GM18511 (cell line): ENCODE data around the gene HDAC7.
A peak's percentile ranks its signal among the peaks of the same experiment; 100 is the strongest.

Experiments
- ATAC-seq: cut with Tn5 transposase; IDR thresholded peaks from one replicate; pipeline ENCODE4 v1.9.1; 2021; ENCODE audit warnings: mild to moderate bottlenecking, moderate library complexity; ENCODE audit not compliant: unreplicated experiment

The HDAC7 gene

GRCh38 chr12:47769234-47770085 is 50.2 kb downstream of the HDAC7 start:
- no peak for ATAC-seq

GRCh38 chr12:47768323-47768811 is 51.3 kb downstream of the HDAC7 start:
- no peak for ATAC-seq

- no peak for ATAC-seq
Observed at GRCh38 chr12:47767216-47767724, 52.4 kb downstream of the HDAC7 start.

GRCh38 chr12:47766502-47767215 is 53.0 kb downstream of the HDAC7 start:
- no peak for ATAC-seq

- no peak for ATAC-seq
Observed at GRCh38 chr12:47763481-47764346, 56.0 kb downstream of the HDAC7 start.

- ATAC-seq: no peak
Observed at GRCh38 chr12:47762850-47763465, 56.7 kb downstream of the HDAC7 start.

- ATAC-seq: peak; percentile 53
Observed at GRCh38 chr12:47758834-47759690, 60.6 kb downstream of the HDAC7 start, which contains the start of gene RAPGEF3. Gene RAPGEF3, minus strand, starts transcription at chr12:47758880. Its CDS starts 324 bp downstream, at chr12:47758556.

- no peak for ATAC-seq
Observed at GRCh38 chr12:47758584-47758833, 61.2 kb downstream of the HDAC7 start.

- no peak for ATAC-seq
Observed at GRCh38 chr12:47757840-47758583, 61.7 kb downstream of the HDAC7 start.

GRCh38 chr12:47757364-47757839 is 62.3 kb downstream of the HDAC7 start:
- no peak for ATAC-seq

- ATAC-seq: peak; percentile 67
Observed at GRCh38 chr12:47755655-47756562, 63.8 kb downstream of the HDAC7 start.

- ATAC-seq: peak; percentile 25
Observed at GRCh38 chr12:47754881-47755280, 64.8 kb downstream of the HDAC7 start.

- no peak for ATAC-seq
Observed at GRCh38 chr12:47754126-47754525, 65.6 kb downstream of the HDAC7 start.

- ATAC-seq: no peak
Observed at GRCh38 chr12:47753021-47754001, 66.4 kb downstream of the HDAC7 start.

GRCh38 chr12:47752552-47752951 is 67.2 kb downstream of the HDAC7 start:
- ATAC-seq: no peak

GRCh38 chr12:47752121-47752520 is 67.6 kb downstream of the HDAC7 start:
- no peak for ATAC-seq

GRCh38 chr12:47751561-47751960 is 68.1 kb downstream of the HDAC7 start:
- no peak for ATAC-seq
